Trophoblast cell (in vitro differentiated cells and primary cell): ENCODE data around the gene TLR6.

Source experiments
- DNase-seq, 2 donors: peaks; one replicate each; pipeline ENCODE4 v3.0.0-alpha.2; 2016
- H2AFZ ChIP-seq: 2 replicates; pipeline ENCODE4 v1.6.1; 2013; ENCODE audit warnings: low read length, moderate library complexity, mild to moderate bottlenecking; ENCODE audit not compliant: insufficient read depth, poor library complexity
- H2AK5ac ChIP-seq: 2 replicates; pipeline ENCODE4 v1.6.1; 2013; ENCODE audit warnings: mild to moderate bottlenecking, low read length
- H2BK120ac ChIP-seq: 2 replicates; pipeline ENCODE4 v1.6.1; 2013; ENCODE audit warnings: low read length, mild to moderate bottlenecking, moderate library complexity; ENCODE audit not compliant: insufficient read depth, poor library complexity
- H2BK12ac ChIP-seq: 2 replicates; pipeline ENCODE4 v1.6.1; 2013; ENCODE audit warnings: mild to moderate bottlenecking, low read length, moderate library complexity
- H2BK5ac ChIP-seq: 2 replicates; pipeline ENCODE4 v1.6.1; 2013; ENCODE audit warnings: low read length, low read depth, moderate library complexity, mild to moderate bottlenecking; ENCODE audit not compliant: poor library complexity
- H3K14ac ChIP-seq: 2 replicates; pipeline ENCODE4 v1.6.1; 2013; ENCODE audit warnings: mild to moderate bottlenecking, low read length
- H3K18ac ChIP-seq: 2 replicates; pipeline ENCODE4 v1.6.1; 2013; ENCODE audit warnings: mild to moderate bottlenecking, low read length
- H3K23ac ChIP-seq: 2 replicates; pipeline ENCODE4 v1.6.1; 2013; ENCODE audit warnings: low read length
- H3K27ac ChIP-seq: 2 replicates; pipeline ENCODE4 v1.5.1; 2013; ENCODE audit warnings: low read depth, mild to moderate bottlenecking, inconsistent platforms, low read length, moderate library complexity
- H3K27me3 ChIP-seq: 2 replicates; pipeline ENCODE4 v1.6.1; 2013; ENCODE audit warnings: inconsistent platforms, mild to moderate bottlenecking, low read length, moderate library complexity; ENCODE audit not compliant: insufficient read depth
- H3K36me3 ChIP-seq, 2 experiments: 1 replicate in 1 of 2; 2 replicates in 1 of 2; pipeline ENCODE4 v1.6.1; 2013; ENCODE audit warnings: low read length in 2 of 2, mild to moderate bottlenecking in 2 of 2, moderate library complexity in 1 of 2; ENCODE audit not compliant: insufficient read depth in 2 of 2, control insufficient read depth in 1 of 2
- H3K4ac ChIP-seq: 2 replicates; pipeline ENCODE4 v1.6.1; 2013; ENCODE audit warnings: low read depth, mild to moderate bottlenecking, low read length, moderate library complexity
- H3K4me1 ChIP-seq, 2 experiments: 1 replicate in 1 of 2; 2 replicates in 1 of 2; pipeline ENCODE4 v1.6.1; 2013; ENCODE audit warnings: low read length in 2 of 2, mild to moderate bottlenecking in 2 of 2, moderate library complexity in 1 of 2; ENCODE audit not compliant: insufficient read depth in 2 of 2, control insufficient read depth in 1 of 2
- H3K4me2 ChIP-seq: 2 replicates; pipeline ENCODE4 v1.6.1; 2013; ENCODE audit warnings: inconsistent platforms, mild to moderate bottlenecking, low read length, moderate library complexity
- H3K4me3 ChIP-seq: 2 replicates; pipeline ENCODE4 v1.5.1; 2013; ENCODE audit warnings: mild to moderate bottlenecking, low read depth, low read length, inconsistent platforms
- H3K79me1 ChIP-seq: one replicate; pipeline ENCODE4 v1.6.1; 2013; ENCODE audit warnings: low read length
- H3K79me2 ChIP-seq: 2 replicates; pipeline ENCODE4 v1.6.1; 2013; ENCODE audit warnings: low read length, mild to moderate bottlenecking; ENCODE audit not compliant: control insufficient read depth, insufficient read depth, poor library complexity
- H3K9ac ChIP-seq: 2 replicates; pipeline ENCODE4 v1.6.1; 2013; ENCODE audit warnings: mild to moderate bottlenecking, low read length
- H3K9me3 ChIP-seq: 2 replicates; pipeline ENCODE4 v1.6.1; 2013; ENCODE audit warnings: low read depth, mild to moderate bottlenecking, control low read depth, inconsistent platforms, low read length; ENCODE audit not compliant: insufficient read depth
- H4K12ac ChIP-seq: 2 replicates; pipeline ENCODE4 v1.6.1; 2013; ENCODE audit warnings: low read depth, mild to moderate bottlenecking, low read length, moderate library complexity
- H4K8ac ChIP-seq: 2 replicates; pipeline ENCODE4 v1.6.1; 2013; ENCODE audit warnings: low read depth, mild to moderate bottlenecking, low read length, moderate library complexity
- H4K91ac ChIP-seq: one replicate; pipeline ENCODE4 v1.6.1; 2013; ENCODE audit warnings: low read depth, mild to moderate bottlenecking, low read length, moderate library complexity
- WGBS: extraction: QIAGEN DNeasy Blood & Tissue Kit; methylation state at CpG from one replicate; pipeline ENCODE4 v1.1.7; 2013; ENCODE audit warnings: missing lambda C conversion rate; ENCODE audit not compliant: insufficient read length, insufficient coverage; ENCODE audit errors: extremely low coverage; 5-methylcytosine and 5-hydroxymethylcytosine counted together

Gene TLR6

GRCh38 chr4:38876636-38877035 is 20.0 kb upstream of the TLR6 start:
- no CpG with 5 or more reads among the region's 2 CpGs for WGBS
- H3K14ac ChIP-seq, result no peak overlapping the region

GRCh38 chr4:38873290-38873944 is 16.8 kb upstream of the TLR6 start:
- Histone ChIP-seq H4K91ac (no peak overlapping the region), H2AFZ (no peak overlapping the region)
- WGBS, result no CpG with 5 or more reads among the region's 5 CpGs

More at GRCh38 chr4:38876636-38877035, 20.0 kb upstream of the TLR6 start:
- Histone ChIP-seq H3K27me3 (no peaks in the 10 kb centered on the region), H3K23ac (no peak overlapping the region), H3K4me2 (no peak overlapping the region), H2BK12ac (no peak overlapping the region), H3K18ac (no peak overlapping the region), H2BK5ac (no peak overlapping the region), H3K36me3 (peaks cover 16 to 34% of the 10 kb centered on the region in 2 experiments), H3K9me3 (no peaks in the 10 kb centered on the region), H2BK120ac (no peak overlapping the region), H4K12ac (no peak overlapping the region), H4K8ac (no peak overlapping the region), H3K4ac (no peak overlapping the region), H4K91ac (no peak overlapping the region), H3K4me3 (no peak overlapping the region), H2AK5ac (no peak overlapping the region), H3K4me1 (no peaks in the 10 kb centered on the region), H3K79me1 (no peaks in the 10 kb centered on the region), H3K79me2 (no peaks in the 10 kb centered on the region), H3K9ac (no peak overlapping the region), H2AFZ (no peak overlapping the region), H3K27ac (no peak overlapping the region)
- no peak for DNase-seq

GRCh38 chr4:38872620-38873019 is 16.0 kb upstream of the TLR6 start:
- Histone ChIP-seq H2AK5ac (no peak overlapping the region), H3K79me1 (peaks cover 7% of the 10 kb centered on the region), H2BK12ac (no peak overlapping the region), H3K9ac (no peak overlapping the region), H3K14ac (no peak overlapping the region), H2BK120ac (no peak overlapping the region), H2AFZ (no peak overlapping the region), H4K12ac (no peak overlapping the region), H3K4me3 (no peak overlapping the region), H3K4me1 (peaks cover 3% of the 10 kb centered on the region in 2 experiments), H3K36me3 (peaks cover 9 to 18% of the 10 kb centered on the region in 2 experiments), H3K27ac (no peak overlapping the region), H4K8ac (no peak overlapping the region), H3K9me3 (no peaks in the 10 kb centered on the region), H3K18ac (no peak overlapping the region), H2BK5ac (no peak overlapping the region), H4K91ac (no peak overlapping the region), H3K23ac (no peak overlapping the region), H3K4ac (no peak overlapping the region), H3K27me3 (no peaks in the 10 kb centered on the region), H3K4me2 (no peak overlapping the region), H3K79me2 (peaks cover 6% of the 10 kb centered on the region)
- peak; percentile 78 to 90 for DNase-seq
- no CpG with 5 or more reads among the region's 5 CpGs for WGBS

More at GRCh38 chr4:38873290-38873944, 16.8 kb upstream of the TLR6 start:
- Histone ChIP-seq H3K36me3 (peaks cover 12 to 23% of the 10 kb centered on the region in 2 experiments), H3K9ac (no peak overlapping the region), H2AK5ac (no peak overlapping the region), H3K18ac (no peak overlapping the region), H2BK12ac (no peak overlapping the region), H3K4me1 (peaks cover 3% of the 10 kb centered on the region in 2 experiments), H3K79me1 (peaks cover under 1% of the 10 kb centered on the region), H3K27ac (no peak overlapping the region), H4K12ac (no peak overlapping the region), H4K8ac (no peak overlapping the region), H2BK120ac (no peak overlapping the region), H3K79me2 (no peaks in the 10 kb centered on the region), H3K4me3 (no peak overlapping the region), H3K23ac (no peak overlapping the region), H3K9me3 (no peaks in the 10 kb centered on the region), H3K4ac (no peak overlapping the region), H3K4me2 (no peak overlapping the region), H3K27me3 (no peaks in the 10 kb centered on the region), H3K14ac (no peak overlapping the region), H2BK5ac (no peak overlapping the region)
- DNase-seq, result no peak

- H3K4me3 ChIP-seq, result no peak overlapping the region
- H2AK5ac ChIP-seq, result no peak overlapping the region
- H4K8ac ChIP-seq, result no peak overlapping the region
- no peak overlapping the region for H3K4ac ChIP-seq
- no peaks in the 10 kb centered on the region for H3K9me3 ChIP-seq
- WGBS, result no CpG with 5 or more reads among the region's 1 CpG
- peaks cover 8% of the 10 kb centered on the region for H3K79me2 ChIP-seq
- no peak overlapping the region for H2BK5ac ChIP-seq
- peaks cover 11% of the 10 kb centered on the region for H3K79me1 ChIP-seq
- no peak overlapping the region for H2AFZ ChIP-seq
- no peak overlapping the region for H3K14ac ChIP-seq
- no peak overlapping the region for H2BK120ac ChIP-seq
- H3K23ac ChIP-seq, result no peak overlapping the region
- no peak overlapping the region for H3K18ac ChIP-seq
- H3K27ac ChIP-seq, result no peak overlapping the region
- no peak overlapping the region for H4K91ac ChIP-seq
- H3K4me2 ChIP-seq, result no peak overlapping the region
- no peak overlapping the region for H2BK12ac ChIP-seq
- H3K9ac ChIP-seq, result no peak overlapping the region
- H3K36me3 ChIP-seq, result peaks cover 4 to 12% of the 10 kb centered on the region in 2 experiments
- H4K12ac ChIP-seq, result no peak overlapping the region
- no peaks in the 10 kb centered on the region for H3K27me3 ChIP-seq
- peak in 1 of 2 donors; percentile 78 for DNase-seq
- H3K4me1 ChIP-seq, result peaks cover 3% of the 10 kb centered on the region in 2 experiments
Measured at GRCh38 chr4:38871593-38871992, 15.0 kb upstream of the TLR6 start.
